ENCODE data around the gene HNRNPAB.

DNA sequence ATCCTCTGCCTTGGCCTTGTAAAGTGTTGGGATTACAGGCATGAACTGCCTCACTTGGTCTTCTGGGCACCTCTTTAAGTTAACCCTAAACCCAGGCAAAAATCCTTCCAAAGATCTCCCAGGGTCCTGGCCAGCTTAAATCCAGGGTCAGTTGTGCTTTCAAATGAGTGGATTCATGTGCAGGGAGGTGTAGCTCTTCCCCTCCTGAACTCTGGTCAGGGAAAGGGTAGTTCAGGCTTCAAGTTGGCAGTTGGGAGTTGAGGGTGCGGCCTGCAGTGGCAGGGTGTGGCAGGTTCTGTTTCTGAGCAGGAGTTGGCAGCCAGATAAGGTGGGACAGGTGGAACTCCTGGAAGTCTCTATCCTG lies 3.6 kb downstream of the HNRNPAB start:
- TF ChIP-seq, protein P1, sequence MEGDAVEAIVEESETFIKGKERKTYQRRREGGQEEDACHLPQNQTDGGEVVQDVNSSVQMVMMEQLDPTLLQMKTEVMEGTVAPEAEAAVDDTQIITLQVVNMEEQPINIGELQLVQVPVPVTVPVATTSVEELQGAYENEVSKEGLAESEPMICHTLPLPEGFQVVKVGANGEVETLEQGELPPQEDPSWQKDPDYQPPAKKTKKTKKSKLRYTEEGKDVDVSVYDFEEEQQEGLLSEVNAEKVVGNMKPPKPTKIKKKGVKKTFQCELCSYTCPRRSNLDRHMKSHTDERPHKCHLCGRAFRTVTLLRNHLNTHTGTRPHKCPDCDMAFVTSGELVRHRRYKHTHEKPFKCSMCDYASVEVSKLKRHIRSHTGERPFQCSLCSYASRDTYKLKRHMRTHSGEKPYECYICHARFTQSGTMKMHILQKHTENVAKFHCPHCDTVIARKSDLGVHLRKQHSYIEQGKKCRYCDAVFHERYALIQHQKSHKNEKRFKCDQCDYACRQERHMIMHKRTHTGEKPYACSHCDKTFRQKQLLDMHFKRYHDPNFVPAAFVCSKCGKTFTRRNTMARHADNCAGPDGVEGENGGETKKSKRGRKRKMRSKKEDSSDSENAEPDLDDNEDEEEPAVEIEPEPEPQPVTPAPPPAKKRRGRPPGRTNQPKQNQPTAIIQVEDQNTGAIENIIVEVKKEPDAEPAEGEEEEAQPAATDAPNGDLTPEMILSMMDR (IDR thresholded peaks at IDR 0.05; ENCODE audit: poor library complexity) = no peak
- TF ChIP-seq EZH2phosphoT487 (IDR thresholded peaks at IDR 0.05; ENCODE audit: low read depth, severe bottlenecking, unreplicated experiment) = no peak
